HG02870 (cell line): ENCODE results near the gene FOXN3.

Experiments
- ATAC-seq: cut with Tn5 transposase; IDR thresholded peaks from one replicate; pipeline ENCODE4 v1.9.1; 2021; ENCODE audit warnings: mild to moderate bottlenecking, moderate library complexity; ENCODE audit not compliant: unreplicated experiment

The FOXN3 gene

GRCh38 chr14:89340200-89341181 is 76.5 kb downstream of the FOXN3 start:
- ATAC-seq, result no peak

- no peak for ATAC-seq
Measured at GRCh38 chr14:89339579-89339978, 77.5 kb downstream of the FOXN3 start.

GRCh38 chr14:89339158-89339557 is 77.9 kb downstream of the FOXN3 start:
- ATAC-seq, result no peak

- peak; percentile 34 for ATAC-seq
Measured at GRCh38 chr14:89336338-89336737, 80.7 kb downstream of the FOXN3 start.

- ATAC-seq, result no peak
Measured at GRCh38 chr14:89332031-89332430, 85.0 kb downstream of the FOXN3 start.

GRCh38 chr14:89331398-89331797 is 85.6 kb downstream of the FOXN3 start:
- peak; percentile 91 for ATAC-seq

GRCh38 chr14:89330236-89331002 is 86.6 kb downstream of the FOXN3 start:
- ATAC-seq, result no peak

- no peak for ATAC-seq
Measured at GRCh38 chr14:89327771-89328212, 89.2 kb downstream of the FOXN3 start.

- no peak for ATAC-seq
Measured at GRCh38 chr14:89325959-89326358, 91.1 kb downstream of the FOXN3 start.

- ATAC-seq, result no peak
Measured at GRCh38 chr14:89325299-89325883, 91.6 kb downstream of the FOXN3 start.

- peak; percentile 88 for ATAC-seq
Measured at GRCh38 chr14:89324501-89325298, 92.3 kb downstream of the FOXN3 start.

- ATAC-seq, result no peak
Measured at GRCh38 chr14:89320381-89321000, 96.5 kb downstream of the FOXN3 start.

GRCh38 chr14:89319687-89320086 is 97.3 kb downstream of the FOXN3 start:
- no peak for ATAC-seq

GRCh38 chr14:89317051-89317691 is 99.9 kb downstream of the FOXN3 start:
- peak; percentile 90 for ATAC-seq

- no peak for ATAC-seq
Measured at GRCh38 chr14:89315493-89316470, 101.3 kb downstream of the FOXN3 start.

- no peak for ATAC-seq
Measured at GRCh38 chr14:89314274-89314673, 102.8 kb downstream of the FOXN3 start.

GRCh38 chr14:89312932-89313331 is 104.1 kb downstream of the FOXN3 start:
- ATAC-seq, result no peak

GRCh38 chr14:89310211-89310610 is 106.8 kb downstream of the FOXN3 start:
- ATAC-seq, result no peak
